HCT116 (cell line): Measurements from ENCODE around the gene ATP6V1G1. TPM values are rescaled to one million over a fixed set of nuclear protein-coding genes. Genes with fewer than 3 reads are reported as not detected.

Experiments used
- ATAC-seq: fragments of 200-7000 bp; cut with Tn5 transposase; 2 replicates; pipeline ENCODE4 v1.9.1; 2020; ENCODE audit warnings: mild to moderate bottlenecking, moderate library complexity
- BruUV-seq: library from RNA; stranded (reverse); fragments of 400-500 nt; replicated peaks from 2 replicates; lab custom pipeline; 2021; lab: Mats Ljungman, UMichigan
- CTCF ChIA-PET: fragments of 300-600 bp; sonication (Branson Sonifier 250); formaldehyde crosslinking; loops from one replicate; lab custom pipeline; 2021; ENCODE audit warnings: antibody characterized with exemption; lab: Charles Lee
- POLR2A ChIA-PET: fragments of 300-600, 350-600 bp; sonication (Branson Sonifier 250); formaldehyde crosslinking; loops from one replicate; lab custom pipeline; 2021; ENCODE audit warnings: antibody characterized with exemption; lab: Charles Lee
- RAD21 ChIA-PET, 2 experiments: fragments of 300-600 bp; sonication (Branson Sonifier 250); formaldehyde crosslinking; loops; one replicate each; lab custom pipeline; 2023; ENCODE audit warnings: low total read pairs in 2 of 2; ENCODE audit not compliant: uncharacterized antibody in 2 of 2, unreplicated experiment in 2 of 2, low non-redundant PET in 1 of 2; lab: Charles Lee
- DNase-seq: peaks from one replicate; pipeline ENCODE4 v3.0.0-alpha.2; 2010; ENCODE audit warnings: low read depth, low spot score
- H2AFZ ChIP-seq: fragments of 200-600 bp; shearing (Covaris generic), sonication (generic); 2 replicates; pipeline ENCODE4 v1.6.1; 2017; ENCODE audit warnings: low read depth, mixed run types, mixed read lengths, antibody characterized with exemption, low read length; ENCODE audit not compliant: poor library complexity, severe bottlenecking
- H3K27ac ChIP-seq: 2 replicates; pipeline ENCODE4 v1.5.1; 2012; ENCODE audit warnings: low read depth, low read length
- H3K27me3 ChIP-seq: fragments of 200-600 bp; sonication (generic); 2 replicates; pipeline ENCODE4 v1.6.1; 2016; ENCODE audit warnings: mixed run types, low read length, mixed read lengths; ENCODE audit not compliant: insufficient read depth
- H3K36me3 ChIP-seq, 2 experiments: fragments of 200-500 bp in 1 of 2; fragments of 200-600 bp in 1 of 2; sonication (Bioruptor generic) in 1 of 2; sonication (generic) in 1 of 2; 2 replicates each; pipeline versions ENCODE4 v1.5.1 to v1.6.1; 2014 to 2016; ENCODE audit warnings: low read length in 2 of 2, inconsistent platforms in 1 of 2, mixed read lengths in 1 of 2, mixed run types in 1 of 2; ENCODE audit not compliant: insufficient read depth in 2 of 2, control insufficient read depth in 1 of 2
- H3K4me1 ChIP-seq, 2 experiments: fragments of 200-600 bp in 1 of 2; sonication (generic) in 1 of 2; 2 replicates each; pipeline versions ENCODE4 v1.5.1 to v1.6.1; 2012 to 2017; ENCODE audit warnings: low read length in 2 of 2, inconsistent platforms in 1 of 2, mild to moderate bottlenecking in 1 of 2, mixed read lengths in 1 of 2, mixed run types in 1 of 2, moderate library complexity in 1 of 2; ENCODE audit not compliant: insufficient read depth in 2 of 2, control insufficient read depth in 1 of 2
- H3K4me2 ChIP-seq: fragments of 200-600 bp; sonication (generic); 2 replicates; pipeline ENCODE4 v1.6.1; 2017; ENCODE audit warnings: mixed run types, low read length, mixed read lengths
- H3K4me3 ChIP-seq, 2 experiments: fragments of 200-600 bp in 1 of 2; sonication (generic) in 1 of 2; replicated peaks in 1 of 2; 2 replicates each; pipeline ENCODE4 v1.5.1; 2011 to 2016; ENCODE audit warnings: low read length in 2 of 2, control low read depth in 1 of 2, low read depth in 1 of 2, mild to moderate bottlenecking in 1 of 2, mixed read lengths in 1 of 2, mixed run types in 1 of 2
- H3K79me2 ChIP-seq: fragments of 200-600 bp; sonication (generic); 2 replicates; pipeline ENCODE4 v1.6.1; 2017; ENCODE audit warnings: mild to moderate bottlenecking, mixed run types, low read length, moderate library complexity, mixed read lengths; ENCODE audit not compliant: insufficient read depth
- H3K9ac ChIP-seq: fragments of 200-600 bp; sonication (generic); 2 replicates; pipeline ENCODE4 v1.6.1; 2016; ENCODE audit warnings: low read length, mixed read lengths
- H3K9me2 ChIP-seq: fragments of 200-600 bp; sonication (generic), shearing (Covaris generic); 2 replicates; pipeline ENCODE4 v1.6.1; 2017; ENCODE audit warnings: mixed run types, mild to moderate bottlenecking, moderate library complexity; ENCODE audit not compliant: insufficient read depth
- H3K9me3 ChIP-seq, 2 experiments: fragments of 200-500 bp in 1 of 2; fragments of 200-600 bp in 1 of 2; sonication (Bioruptor generic) in 1 of 2; sonication (generic) in 1 of 2; 2 replicates each; pipeline ENCODE4 v1.6.1; 2014 to 2017; ENCODE audit warnings: low read length in 2 of 2, mixed read lengths in 2 of 2, inconsistent platforms in 1 of 2, low read depth in 1 of 2, mild to moderate bottlenecking in 1 of 2, mixed run types in 1 of 2, moderate library complexity in 1 of 2; ENCODE audit not compliant: control insufficient read depth in 1 of 2, insufficient read depth in 1 of 2
- H4K20me1 ChIP-seq: fragments of 200-600 bp; sonication (generic), shearing (Covaris generic); 2 replicates; pipeline ENCODE4 v1.6.1; 2017; ENCODE audit warnings: mixed run types, mild to moderate bottlenecking, moderate library complexity; ENCODE audit not compliant: insufficient read depth
- CBX3 ChIP-seq: IDR thresholded peaks from 2 replicates; pipeline ENCODE4 v1.6.1; 2012; ENCODE audit warnings: low read depth
- CEBPB ChIP-seq: IDR thresholded peaks from 2 replicates; pipeline ENCODE4 v1.6.1; 2012; ENCODE audit warnings: low read depth
- CTCF ChIP-seq, 3 experiments: fragments of 200-600 bp in 1 of 3; sonication (generic) in 1 of 3; IDR thresholded peaks in 2 of 3; conservative IDR thresholded peaks in 1 of 3; 2 replicates each; pipeline ENCODE4 v1.5.1; 2012 to 2017; ENCODE audit warnings: low read depth in 2 of 3, low read length in 2 of 3, antibody characterized with exemption in 1 of 3, borderline replicate concordance in 1 of 3, control low read depth in 1 of 3, mild to moderate bottlenecking in 1 of 3, mixed read lengths in 1 of 3, mixed run types in 1 of 3, moderate library complexity in 1 of 3; ENCODE audit not compliant: insufficient read depth in 1 of 3
- ELF1 ChIP-seq: IDR thresholded peaks from 2 replicates; pipeline ENCODE4 v1.6.1; 2012; ENCODE audit warnings: low read depth, borderline replicate concordance
- JUND ChIP-seq: IDR thresholded peaks from 2 replicates; pipeline ENCODE4 v1.6.1; 2012
- POLR2A ChIP-seq: IDR thresholded peaks from 2 replicates; pipeline ENCODE4 v1.7.0; 2011; ENCODE audit warnings: borderline replicate concordance; ENCODE audit not compliant: insufficient read depth, insufficient read length; ENCODE audit errors: extremely low read depth
- RAD21 ChIP-seq: IDR thresholded peaks from 2 replicates; pipeline ENCODE4 v1.6.1; 2012; ENCODE audit warnings: low read depth, mild to moderate bottlenecking
- SRF ChIP-seq: IDR thresholded peaks from 2 replicates; pipeline ENCODE4 v1.6.1; 2012; ENCODE audit warnings: low read depth
- TCF7L2 ChIP-seq: IDR thresholded peaks from 2 replicates; pipeline ENCODE4 v1.7.0; 2011; ENCODE audit warnings: borderline replicate concordance, inconsistent platforms; ENCODE audit not compliant: insufficient read depth, insufficient read length; ENCODE audit errors: extremely low read depth
- YY1 ChIP-seq: IDR thresholded peaks from 2 replicates; pipeline ENCODE4 v1.6.1; 2011; ENCODE audit warnings: low read length, low read depth, moderate library complexity, mild to moderate bottlenecking; ENCODE audit not compliant: insufficient replicate concordance; ENCODE audit errors: extremely low read depth
- ZFX ChIP-seq: fragments of 450-650 bp; IDR thresholded peaks from 2 replicates; pipeline ENCODE4 v1.6.1; 2017
- intact Hi-C: fragments of 100-400 bp; cut with micrococcal nuclease; formaldehyde crosslinking; loops from 2 replicates; pipeline ENCODE4 v1.10.0; 2022
- total RNA-seq: library from RNA; stranded (reverse); gene quantifications from one replicate; pipeline ENCODE4 v1.2.1, GENCODE V29; 2021; ENCODE audit not compliant: unreplicated experiment
- TF ChIP-seq, protein P1 (sequence below): IDR thresholded peaks from 2 replicates; pipeline ENCODE4 v1.6.1; 2012

Gene ATP6V1G1
- total RNA-seq, 1 experiment from 2014 or later = 72.3 TPM

GRCh38 chr9:114631166-114631565 lies 43.6 kb downstream of the ATP6V1G1 start:
- intact Hi-C loops = no loop called here
- DNase-seq = no peak

GRCh38 chr9:114633438-114634089 lies 46.0 kb downstream of the ATP6V1G1 start:
- Histone ChIP-seq H2AFZ (no peak overlapping the region), H3K36me3 (peaks cover 0 to 1% of the 10 kb centered on the region in 2 experiments; a peak in 1 of 4 replicates), H3K4me1 (peaks cover 0 to 3% of the 10 kb centered on the region in 2 experiments; a peak in 1 of 4 replicates), H3K9ac (no peak overlapping the region), H3K4me3 (no peak overlapping the region), H3K4me2 (no peak overlapping the region), H3K9me2 (no peaks in the 10 kb centered on the region), H3K79me2 (no peaks in the 10 kb centered on the region), H3K27ac (no peak overlapping the region), H3K9me3 (no peaks in the 10 kb centered on the region), H3K27me3 (no peaks in the 10 kb centered on the region), H4K20me1 (no peaks in the 10 kb centered on the region)
- TF ChIP-seq ELF1 (no peak), SRF (no peak), TCF7L2 (no peak), YY1 (no peak), CBX3 (no peak), CTCF (IDR thresholded peaks at IDR 0.05 in 2 of 3, conservative IDR thresholded peaks at IDR 0.05 in 1 of 3; ENCODE audit: borderline replicate concordance in 1 of 3, insufficient read depth in 1 of 3, low read depth in 2 of 3, low read length in 2 of 3) (no peak), ZFX (no peak), CEBPB (no peak), JUND (no peak), POLR2A (no peak), RAD21 (no peak)
- TF ChIP-seq, protein P1, sequence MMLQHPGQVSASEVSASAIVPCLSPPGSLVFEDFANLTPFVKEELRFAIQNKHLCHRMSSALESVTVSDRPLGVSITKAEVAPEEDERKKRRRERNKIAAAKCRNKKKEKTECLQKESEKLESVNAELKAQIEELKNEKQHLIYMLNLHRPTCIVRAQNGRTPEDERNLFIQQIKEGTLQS = no peak
- no peak for DNase-seq
- intact Hi-C loops = no loop called here
- no peak for ATAC-seq
- no TSS peak for BruUV-seq
- ChIA-PET RAD21 (no interaction called here), POLR2A (no interaction called here), CTCF (no interaction called here)

More at GRCh38 chr9:114631166-114631565, 43.6 kb downstream of the ATP6V1G1 start:
- ChIA-PET CTCF (no interaction called here), RAD21 (no interaction called here)
- H3K27ac ChIP-seq = no peak overlapping the region
- H3K9me3 ChIP-seq = no peaks in the 10 kb centered on the region
- no peaks in the 10 kb centered on the region for H3K27me3 ChIP-seq
- H3K36me3 ChIP-seq = peaks cover 0 to 3% of the 10 kb centered on the region in 2 experiments; a peak in 1 of 4 replicates
- no TSS peak for BruUV-seq
- no peak overlapping the region for H3K9ac ChIP-seq
- H3K4me3 ChIP-seq = no peak overlapping the region
- peaks cover 0 to 3% of the 10 kb centered on the region in 2 experiments; a peak in 1 of 4 replicates for H3K4me1 ChIP-seq
- no peaks in the 10 kb centered on the region for H3K79me2 ChIP-seq
- H2AFZ ChIP-seq = no peak overlapping the region
- no peak for ATAC-seq
- TF ChIP-seq ZFX = no peak
- TF ChIP-seq, all 23 proteins: peak for 0
- Histone ChIP-seq H3K9me2 (no peaks in the 10 kb centered on the region), H3K4me2 (no peak overlapping the region), H4K20me1 (no peaks in the 10 kb centered on the region)
- POLR2A ChIA-PET = no interaction called here
